ENCODE measurements around the gene ST6GALNAC1.
"Not testable (repeated sequence)": the region's sequence is repeated elsewhere in the genome, so short reads cannot be mapped to it uniquely, and the experiment has no call there.

Gene ST6GALNAC1

GRCh38 chr17:76612465-76612864 is 31.1 kb downstream of the ST6GALNAC1 start:
- no peak for DNase-seq (ENCODE audit: low read depth)

GRCh38 chr17:76611758-76612157 is 31.8 kb downstream of the ST6GALNAC1 start:
- no peak for DNase-seq (ENCODE audit: low read depth)

- DNase-seq (ENCODE audit: low read depth), result not testable (repeated sequence)
These were observed 32.3 kb downstream of the ST6GALNAC1 start for GRCh38 chr17:76611080-76611749.

- DNase-seq (ENCODE audit: low read depth), result not testable (repeated sequence)
These were observed 36.9 kb downstream of the ST6GALNAC1 start for GRCh38 chr17:76606685-76607084.

- no peak for DNase-seq (ENCODE audit: low read depth)
These were observed 42.5 kb downstream of the ST6GALNAC1 start for GRCh38 chr17:76601065-76601464.

GRCh38 chr17:76599694-76600460 is 43.7 kb downstream of the ST6GALNAC1 start:
- DNase-seq (ENCODE audit: low read depth), result no peak

GRCh38 chr17:76598004-76598439 is 45.5 kb downstream of the ST6GALNAC1 start:
- DNase-seq (ENCODE audit: low read depth), result no peak

- no peak for DNase-seq (ENCODE audit: low read depth)
These were observed 46.2 kb downstream of the ST6GALNAC1 start for GRCh38 chr17:76597156-76598003.

GRCh38 chr17:76594690-76595089 is 48.9 kb downstream of the ST6GALNAC1 start:
- DNase-seq (ENCODE audit: low read depth), result no peak

- DNase-seq (ENCODE audit: low read depth), result no peak
These were observed 49.6 kb downstream of the ST6GALNAC1 start for GRCh38 chr17:76593959-76594358.

- no peak for DNase-seq (ENCODE audit: low read depth)
These were observed 50.2 kb downstream of the ST6GALNAC1 start for GRCh38 chr17:76593384-76593826.

GRCh38 chr17:76588182-76588581 is 55.4 kb downstream of the ST6GALNAC1 start:
- DNase-seq (ENCODE audit: low read depth), result no peak

- no peak for DNase-seq (ENCODE audit: low read depth)
These were observed 56.6 kb downstream of the ST6GALNAC1 start for GRCh38 chr17:76586741-76587487.

- no peak for DNase-seq (ENCODE audit: low read depth)
These were observed 57.6 kb downstream of the ST6GALNAC1 start, which contains the start of gene ST6GALNAC2 for GRCh38 chr17:76585649-76586593. Gene ST6GALNAC2, minus strand, starts transcription at chr17:76585860. Its CDS starts 52 bp downstream, at chr17:76585808.

GRCh38 chr17:76585033-76585648 is 58.4 kb downstream of the ST6GALNAC1 start:
- DNase-seq (ENCODE audit: low read depth), result no peak

- DNase-seq (ENCODE audit: low read depth), result no peak
These were observed 59.0 kb downstream of the ST6GALNAC1 start for GRCh38 chr17:76584427-76585032.

GRCh38 chr17:76582660-76583059 is 60.9 kb downstream of the ST6GALNAC1 start:
- no peak for DNase-seq (ENCODE audit: low read depth)

GRCh38 chr17:76581515-76581914 is 62.0 kb downstream of the ST6GALNAC1 start:
- no peak for DNase-seq (ENCODE audit: low read depth)

GRCh38 chr17:76579281-76579680 is 64.3 kb downstream of the ST6GALNAC1 start:
- DNase-seq (ENCODE audit: low read depth), result no peak
